ENCODE data around the gene IRF5. TPM values are rescaled to one million over a fixed set of nuclear protein-coding genes. Genes with fewer than 3 reads are reported as not detected.
"Not testable (repeated sequence)": the region's sequence is repeated elsewhere in the genome, so short reads cannot be mapped to it uniquely, and the experiment has no call there.

The IRF5 gene
- polyA plus RNA-seq, 3 donors, result 130 to 170 (median 155) TPM

- H3K36me3 ChIP-seq (replicated peaks in 1 of 2; ENCODE audit: control insufficient read depth in 1 of 2, insufficient read depth in 2 of 2, low read length in 2 of 2), result peaks cover 87 to 100% of the 10 kb centered on the region in 2 donors
- 100% methylated on average over 7 of the region's 9 CpGs for WGBS (ENCODE audit: insufficient coverage)
- Mint-ChIP-seq H3K27me3 (ENCODE audit: low read depth in 3 of 3) (no peaks in the 10 kb centered on the region), H3K27ac (no peak overlapping the region), H3K4me3 (no peak overlapping the region), H3K4me1 (no peaks in the 10 kb centered on the region), H3K36me3 (peaks cover 73 to 85% of the 10 kb centered on the region in 2 donors), H3K9me3 (no peaks in the 10 kb centered on the region)
- intact Hi-C loops (cut with micrococcal nuclease), result no loop called here
- H2AFZ ChIP-seq (ENCODE audit: insufficient read depth, low read depth, low read length, poor library complexity, severe bottlenecking), result no peak overlapping the region
- H3K4me3 ChIP-seq (replicated peaks in 1 of 3; ENCODE audit: low read depth in 2 of 3, low read length in 3 of 3), result no peak overlapping the region
- no peak overlapping the region for H3K4me2 ChIP-seq (replicated peaks; ENCODE audit: extremely low read depth, low read length, poor library complexity, severe bottlenecking)
- no peaks in the 10 kb centered on the region for H4K20me1 ChIP-seq (ENCODE audit: insufficient read depth, low read length)
- DNase-seq, result no peak
- TF ChIP-seq CTCF (IDR thresholded peaks at IDR 0.05), result no peak
- H3K79me2 ChIP-seq (ENCODE audit: insufficient read depth, low read length), result no peaks in the 10 kb centered on the region
- H3K27me3 ChIP-seq (ENCODE audit: control insufficient read depth in 2 of 2, insufficient read depth in 2 of 2, low read length in 2 of 2), result no peaks in the 10 kb centered on the region
- H3K9me3 ChIP-seq (replicated peaks in 1 of 2; ENCODE audit: control insufficient read depth in 1 of 2, insufficient read depth in 1 of 2, low read length in 2 of 2), result no peaks in the 10 kb centered on the region
- no peak overlapping the region for H3K27ac ChIP-seq (ENCODE audit: low read depth in 1 of 2, low read length in 2 of 2)
- no peak overlapping the region for H3K9ac ChIP-seq (ENCODE audit: insufficient read depth, low read length, poor library complexity, severe bottlenecking)
- H3K4me1 ChIP-seq (ENCODE audit: control insufficient read depth in 1 of 2, insufficient read depth in 2 of 2, low read length in 2 of 2), result no peaks in the 10 kb centered on the region
Observed at GRCh38 chr7:128989961-128990360, 52.2 kb downstream of the IRF5 start.

- Histone ChIP-seq H2AFZ (ENCODE audit: insufficient read depth, low read depth, low read length, poor library complexity, severe bottlenecking) (no peak overlapping the region), H3K4me3 (replicated peaks in 1 of 3; ENCODE audit: low read depth in 2 of 3, low read length in 3 of 3) (no peak overlapping the region), H3K9ac (ENCODE audit: insufficient read depth, low read length, poor library complexity, severe bottlenecking) (no peak overlapping the region), H3K27ac (ENCODE audit: low read depth in 1 of 2, low read length in 2 of 2) (no peak overlapping the region), H3K4me2 (replicated peaks; ENCODE audit: extremely low read depth, low read length, poor library complexity, severe bottlenecking) (no peak overlapping the region), H3K27me3 (ENCODE audit: control insufficient read depth in 2 of 2, insufficient read depth in 2 of 2, low read length in 2 of 2) (no peaks in the 10 kb centered on the region), H3K4me1 (ENCODE audit: control insufficient read depth in 1 of 2, insufficient read depth in 2 of 2, low read length in 2 of 2) (no peaks in the 10 kb centered on the region), H3K79me2 (ENCODE audit: insufficient read depth, low read length) (no peaks in the 10 kb centered on the region), H3K36me3 (replicated peaks in 1 of 2; ENCODE audit: control insufficient read depth in 1 of 2, insufficient read depth in 2 of 2, low read length in 2 of 2) (peaks cover 78 to 100% of the 10 kb centered on the region in 2 donors), H3K9me3 (replicated peaks in 1 of 2; ENCODE audit: control insufficient read depth in 1 of 2, insufficient read depth in 1 of 2, low read length in 2 of 2) (no peaks in the 10 kb centered on the region), H4K20me1 (ENCODE audit: insufficient read depth, low read length) (no peaks in the 10 kb centered on the region)
- H3K27me3 Mint-ChIP-seq (ENCODE audit: low read depth in 3 of 3), result no peaks in the 10 kb centered on the region
- H3K9me3 Mint-ChIP-seq, result no peaks in the 10 kb centered on the region
- no peaks in the 10 kb centered on the region for H3K4me1 Mint-ChIP-seq
- intact Hi-C loops (cut with micrococcal nuclease), result no loop called here
- no peak for TF ChIP-seq CTCF (IDR thresholded peaks at IDR 0.05)
- DNase-seq, result no peak
- no peak overlapping the region for H3K4me3 Mint-ChIP-seq
- peaks cover 70 to 87% of the 10 kb centered on the region in 2 donors for H3K36me3 Mint-ChIP-seq
- WGBS (ENCODE audit: insufficient coverage), result no CpG with 5 or more reads among the region's 2 CpGs
- H3K27ac Mint-ChIP-seq, result no peak overlapping the region
Observed at GRCh38 chr7:128993419-128993818, 55.7 kb downstream of the IRF5 start.

GRCh38 chr7:128994560-128994959, 56.8 kb downstream of the IRF5 start:
- H3K4me3 ChIP-seq (replicated peaks in 1 of 3; ENCODE audit: low read depth in 2 of 3, low read length in 3 of 3); H3K79me2 ChIP-seq (ENCODE audit: insufficient read depth, low read length); H3K27me3 Mint-ChIP-seq (ENCODE audit: low read depth in 3 of 3); H4K20me1 ChIP-seq (ENCODE audit: insufficient read depth, low read length); H3K27me3 ChIP-seq (ENCODE audit: control insufficient read depth in 2 of 2, insufficient read depth in 2 of 2, low read length in 2 of 2); H3K4me1 ChIP-seq (ENCODE audit: control insufficient read depth in 1 of 2, insufficient read depth in 2 of 2, low read length in 2 of 2); H2AFZ ChIP-seq (ENCODE audit: insufficient read depth, low read depth, low read length, poor library complexity, severe bottlenecking); H3K4me2 ChIP-seq (replicated peaks; ENCODE audit: extremely low read depth, low read length, poor library complexity, severe bottlenecking); H3K9me3 Mint-ChIP-seq; H3K27ac Mint-ChIP-seq; H3K9me3 ChIP-seq (replicated peaks in 1 of 2; ENCODE audit: control insufficient read depth in 1 of 2, insufficient read depth in 1 of 2, low read length in 2 of 2); H3K27ac ChIP-seq (ENCODE audit: low read depth in 1 of 2, low read length in 2 of 2); intact Hi-C loops (cut with micrococcal nuclease); DNase-seq; H3K4me1 Mint-ChIP-seq; H3K9ac ChIP-seq (ENCODE audit: insufficient read depth, low read length, poor library complexity, severe bottlenecking); H3K4me3 Mint-ChIP-seq: not testable (repeated sequence)
- H3K36me3 Mint-ChIP-seq, result peaks cover 69 to 89% of the 10 kb centered on the region in 2 donors
- peaks cover 79 to 98% of the 10 kb centered on the region in 2 donors for H3K36me3 ChIP-seq (replicated peaks in 1 of 2; ENCODE audit: control insufficient read depth in 1 of 2, insufficient read depth in 2 of 2, low read length in 2 of 2)
- WGBS (ENCODE audit: insufficient coverage), result 100% methylated on average over 2 of the region's 8 CpGs
